HG03439 (cell line): ENCODE results near the gene GOLGA8O.
"Not testable (repeated sequence)": the region's sequence is repeated elsewhere in the genome, so short reads cannot be mapped to it uniquely, and the experiment has no call there.

ENCODE experiments used
- ATAC-seq: cut with Tn5 transposase; IDR thresholded peaks from one replicate; pipeline ENCODE4 v1.9.1; 2021; ENCODE audit warnings: mild to moderate bottlenecking, moderate library complexity; ENCODE audit not compliant: unreplicated experiment

The GOLGA8O gene, protein sequence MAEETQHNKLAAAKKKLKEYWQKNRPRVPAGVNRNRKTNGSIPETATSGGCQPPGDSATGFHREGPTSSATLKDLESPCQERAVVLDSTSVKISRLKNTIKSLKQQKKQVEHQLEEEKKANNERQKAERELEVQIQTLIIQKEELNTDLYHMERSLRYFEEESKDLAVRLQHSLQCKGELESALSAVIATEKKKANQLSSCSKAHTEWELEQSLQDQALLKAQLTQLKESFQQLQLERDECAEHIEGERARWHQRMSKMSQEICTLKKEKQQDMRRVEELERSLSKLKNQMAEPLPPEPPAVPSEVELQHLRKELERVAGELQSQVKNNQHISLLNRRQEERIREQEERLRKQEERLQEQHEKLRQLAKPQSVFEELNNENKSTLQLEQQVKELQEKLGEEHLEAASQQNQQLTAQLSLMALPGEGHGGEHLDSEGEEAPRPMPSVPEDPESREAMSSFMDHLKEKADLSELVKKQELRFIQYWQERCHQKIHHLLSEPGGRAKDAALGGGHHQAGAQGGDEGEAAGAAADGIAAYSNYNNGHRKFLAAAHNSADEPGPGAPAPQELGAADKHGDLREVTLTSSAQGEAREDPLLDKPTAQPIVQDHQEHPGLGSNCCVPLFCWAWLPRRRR

DNA sequence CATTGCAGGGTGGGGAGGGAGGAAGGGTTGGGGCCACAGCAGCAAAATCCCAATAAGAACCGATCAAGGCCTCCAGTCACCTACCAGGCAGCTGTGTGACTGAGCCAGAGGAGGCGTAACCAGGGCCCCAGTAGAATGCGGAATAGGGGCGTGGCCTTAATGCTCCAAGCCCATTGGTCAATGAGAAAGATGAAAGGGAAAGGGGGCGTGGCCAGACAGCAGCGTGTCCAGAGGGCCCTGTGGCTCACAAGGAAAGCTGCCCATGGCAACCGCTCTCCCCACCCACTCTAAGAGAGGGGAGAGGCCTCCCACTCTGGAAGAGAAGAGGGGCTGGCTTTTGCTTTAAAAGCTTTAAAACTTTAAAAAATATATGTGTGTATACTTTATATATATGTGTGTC lies at the start of gene GOLGA8O:
Gene GOLGA8O, minus strand, starts transcription at position 101 of the 400 bp plus-strand sequence. Its CDS starts 98 bp downstream, at position 3.
- not testable (repeated sequence) for ATAC-seq

DNA sequence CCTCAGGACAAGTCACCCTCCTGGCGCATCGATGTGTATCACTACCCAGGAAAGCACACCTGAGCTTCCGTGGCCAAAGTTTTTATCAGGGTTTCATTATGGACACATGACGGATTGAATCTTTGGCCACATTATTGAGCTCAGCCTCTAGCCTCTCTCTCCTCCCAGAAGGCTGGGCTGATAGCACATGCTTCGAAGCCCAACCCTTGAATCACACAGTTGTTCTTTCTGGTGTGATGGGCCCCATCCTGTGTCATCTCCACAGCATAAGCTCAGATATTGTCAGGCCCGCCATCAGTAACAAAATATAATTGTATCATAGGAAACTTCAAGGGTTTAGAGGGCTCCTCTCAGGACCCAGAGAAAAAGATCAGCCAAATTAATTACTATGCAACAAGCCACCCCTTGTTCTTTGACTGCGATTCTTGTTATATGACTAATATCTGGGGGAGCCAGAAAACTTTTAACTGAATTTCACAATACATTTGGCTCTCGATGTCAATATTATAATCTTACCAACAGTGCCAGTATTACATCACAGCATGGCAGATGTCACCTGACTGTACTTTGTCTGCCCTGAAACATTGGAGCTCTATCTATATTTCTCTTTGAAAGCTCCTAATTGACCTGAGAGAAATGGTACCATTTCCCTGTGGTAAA lies 48.8 kb upstream of the GOLGA8O start:
- ATAC-seq, result not testable (repeated sequence)

DNA sequence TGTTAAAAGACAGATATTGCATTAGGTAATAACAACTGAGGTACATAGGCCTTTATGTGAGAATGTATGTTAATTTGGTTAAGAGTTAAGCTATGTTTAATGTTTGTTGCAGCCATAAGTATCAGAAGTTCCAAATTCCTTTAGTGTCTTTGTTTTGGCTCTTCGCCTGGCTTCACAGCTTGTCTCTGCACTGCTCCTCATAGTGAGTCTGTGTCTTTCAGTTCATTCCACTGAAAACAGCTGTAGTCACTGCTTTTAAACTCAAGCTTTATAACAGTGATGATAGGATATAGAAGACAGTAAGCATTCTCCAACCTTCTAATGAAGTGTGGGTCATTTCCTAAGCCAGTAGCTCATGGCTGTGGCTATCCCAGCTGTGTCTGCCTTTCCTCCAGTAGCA lies 47.5 kb upstream of the GOLGA8O start:
- not testable (repeated sequence) for ATAC-seq

DNA sequence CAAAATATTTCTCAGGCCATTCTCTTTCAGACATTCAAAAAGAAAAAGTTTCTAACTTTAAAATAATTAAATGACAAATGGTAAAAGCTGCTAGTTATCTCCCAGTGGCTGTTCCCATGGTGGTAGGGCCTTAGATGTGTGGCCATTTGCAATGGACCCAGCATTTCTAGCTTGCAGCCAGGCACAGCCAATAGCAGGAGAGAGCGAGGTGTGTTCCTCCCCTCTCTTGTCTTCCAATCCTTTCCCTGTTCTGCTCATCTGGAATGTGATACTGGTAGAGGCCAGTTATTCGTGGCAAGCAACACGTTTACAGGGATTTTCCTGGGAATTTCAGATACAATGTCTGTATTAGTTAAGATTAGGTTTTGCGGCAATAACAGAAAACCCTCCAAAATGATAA lies 37.3 kb upstream of the GOLGA8O start:
- ATAC-seq, result not testable (repeated sequence)

DNA sequence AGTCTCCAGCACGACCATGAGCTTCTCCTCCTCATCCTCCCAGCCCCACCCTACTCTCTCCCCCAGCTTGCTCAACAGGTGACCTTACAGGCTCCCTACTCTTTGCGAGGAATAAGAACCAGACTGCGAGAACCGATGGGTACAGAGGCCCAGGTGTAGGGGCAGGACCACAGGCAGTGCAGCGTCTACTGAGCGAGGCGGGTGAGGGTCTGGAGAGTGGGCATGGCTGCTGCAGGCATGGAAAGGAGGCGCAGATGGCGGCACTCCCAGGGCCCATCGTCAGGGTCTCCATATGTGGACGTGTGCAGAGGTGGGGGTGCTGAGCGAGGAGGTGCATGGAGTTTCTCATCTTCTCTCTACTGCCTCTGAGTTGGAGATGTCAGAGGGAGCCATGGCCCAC lies 31.0 kb upstream of the GOLGA8O start:
- ATAC-seq, result not testable (repeated sequence)

DNA sequence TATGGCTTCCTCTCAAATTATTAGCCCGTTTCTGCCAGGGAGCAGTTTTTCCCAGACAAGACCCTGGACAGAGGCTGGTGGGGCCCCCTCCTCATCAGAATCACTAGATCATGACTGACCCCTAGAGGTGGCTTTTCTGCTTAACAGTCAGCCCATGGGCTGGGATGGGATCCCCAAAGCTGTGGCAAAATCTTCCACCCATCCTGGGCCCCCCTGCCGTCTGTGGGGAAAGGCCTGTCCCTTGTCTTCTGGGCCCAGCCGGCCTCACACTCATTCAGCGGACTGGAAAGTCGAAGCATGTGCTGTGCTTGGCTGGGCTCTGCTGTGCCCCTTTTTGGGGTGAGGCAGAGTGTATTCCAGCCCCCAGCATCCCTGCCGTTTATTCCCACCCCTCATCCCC lies 27.9 kb upstream of the GOLGA8O start:
- ATAC-seq, result not testable (repeated sequence)

DNA sequence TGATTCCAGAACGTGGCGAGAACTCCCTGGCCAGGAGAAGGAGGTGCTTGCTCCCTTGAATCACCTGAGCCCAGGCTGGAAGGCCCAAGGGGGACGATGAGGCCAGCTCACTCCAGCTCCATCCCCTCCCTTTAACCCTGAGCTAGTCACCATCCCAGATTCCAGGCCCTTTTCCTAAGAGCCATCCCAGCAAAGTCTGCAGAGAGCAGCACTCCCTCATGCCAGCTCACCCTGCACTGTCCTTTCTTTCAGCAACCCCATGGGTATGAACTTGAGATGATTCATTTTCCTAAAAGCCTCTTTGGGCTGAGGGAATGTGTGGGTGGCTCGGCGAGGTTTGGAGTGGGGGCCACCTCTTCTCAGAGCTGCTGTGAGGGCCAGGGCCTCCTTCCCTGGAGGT lies 26.2 kb upstream of the GOLGA8O start:
- not testable (repeated sequence) for ATAC-seq

DNA sequence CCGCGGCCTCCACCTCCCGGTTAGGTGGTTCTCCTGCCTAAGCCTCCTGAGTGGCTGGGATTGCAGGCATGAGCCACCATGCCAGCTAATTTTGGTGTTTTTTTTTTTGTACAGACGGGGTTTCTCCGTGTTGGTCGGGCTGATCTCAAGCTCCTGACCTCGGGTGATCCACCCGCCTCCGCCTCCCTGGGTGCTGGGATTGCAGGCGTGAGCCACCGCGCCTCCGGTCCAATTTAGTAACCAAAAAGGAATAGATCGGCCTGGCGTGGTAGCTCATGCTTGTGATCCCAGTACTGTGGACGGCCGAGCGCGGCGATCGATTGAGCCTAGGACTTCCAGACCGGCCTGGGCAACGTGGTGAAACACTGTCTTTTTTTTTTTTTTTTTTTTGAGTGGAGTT lies 12.6 kb upstream of the GOLGA8O start:
- ATAC-seq, result not testable (repeated sequence)

DNA sequence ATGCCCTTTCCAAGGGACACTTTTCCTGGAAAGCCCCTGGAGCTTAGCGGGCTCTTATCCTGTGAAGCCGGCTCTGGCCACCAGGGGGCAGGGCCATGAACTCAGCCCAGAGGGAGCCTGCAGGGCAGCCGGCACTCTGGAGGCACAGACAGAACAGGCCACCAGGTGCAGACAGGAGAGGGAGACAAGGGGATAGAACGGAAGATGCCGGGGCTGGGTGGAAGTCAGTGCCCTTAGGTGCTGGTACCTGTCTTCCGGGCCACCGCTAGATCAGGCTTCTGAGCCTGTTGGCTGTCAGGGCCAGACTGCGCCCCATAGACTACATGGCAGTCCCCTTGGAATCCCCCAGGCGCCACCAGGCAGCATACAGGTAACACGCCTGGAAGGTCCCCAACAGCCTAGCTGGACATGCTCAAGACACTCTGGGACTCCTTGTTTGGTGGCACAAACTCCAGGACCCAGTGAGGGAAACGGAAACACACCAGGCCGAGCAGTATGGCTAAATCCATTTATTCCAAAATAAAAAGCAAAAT lies 14.9 kb downstream of the GOLGA8O start:
- ATAC-seq, result not testable (repeated sequence)

DNA sequence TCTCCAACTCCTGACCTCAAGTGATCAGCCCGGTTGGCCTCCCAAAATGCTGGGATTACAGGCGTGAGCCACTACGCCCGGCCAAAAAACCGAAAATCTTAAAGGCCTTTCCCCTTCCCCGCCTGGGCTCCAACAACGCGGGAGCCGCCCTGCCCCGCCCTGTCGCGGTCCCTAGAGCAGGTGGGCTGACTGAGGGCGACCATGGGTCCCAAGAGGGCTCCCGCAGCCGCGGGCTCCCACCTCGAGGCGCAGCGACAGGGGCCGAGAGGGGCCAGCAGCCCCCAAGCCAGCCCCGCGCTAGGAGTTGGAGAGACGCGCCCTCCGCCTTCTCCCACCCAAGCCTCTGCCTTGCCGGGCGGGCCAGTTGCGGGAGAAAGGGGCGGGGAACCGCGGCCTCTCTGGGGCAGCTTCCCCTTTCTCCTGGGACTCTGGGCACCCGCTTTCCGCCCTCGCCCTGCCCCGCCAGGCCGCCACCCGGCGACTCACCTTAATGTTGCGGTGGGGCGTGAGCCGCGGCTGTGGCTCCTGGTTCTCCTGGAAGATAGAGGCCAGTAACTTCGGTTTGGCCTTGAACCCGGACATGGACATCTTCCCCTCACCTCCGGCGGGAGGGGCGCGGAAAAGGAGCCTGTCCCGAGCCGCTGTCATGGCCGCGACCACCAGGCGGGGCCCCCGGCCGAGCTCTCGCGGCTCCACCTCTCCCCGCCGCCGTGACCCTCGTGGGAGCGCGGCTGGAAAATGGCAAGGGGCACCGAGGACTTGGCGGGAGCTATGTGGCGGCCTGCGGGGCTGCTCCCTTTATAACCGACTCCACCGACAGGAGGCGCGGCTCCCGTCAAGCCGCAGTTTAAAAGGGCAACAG lies 21.1 kb downstream of the GOLGA8O start:
- ATAC-seq, result not testable (repeated sequence)

DNA sequence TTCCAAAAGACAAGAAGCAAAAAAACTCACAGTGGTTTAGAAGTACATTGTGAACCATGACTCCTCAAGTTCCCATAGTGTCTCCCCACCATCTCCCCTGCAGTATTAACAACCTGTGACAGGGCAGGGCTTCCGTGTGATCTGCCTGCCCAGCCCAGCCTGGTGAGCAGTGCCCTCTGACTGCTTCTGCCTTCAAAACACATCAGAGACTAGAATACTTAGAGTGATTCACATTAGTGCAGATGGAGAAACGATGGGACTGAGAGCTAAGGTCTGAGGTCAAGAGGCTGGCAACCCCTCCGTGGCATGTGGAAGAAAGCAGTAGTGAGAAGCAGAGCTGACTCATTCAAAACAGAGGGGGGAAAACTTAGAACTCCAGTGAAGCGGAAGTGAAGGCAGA lies 27.8 kb downstream of the GOLGA8O start:
- ATAC-seq, result not testable (repeated sequence)

DNA sequence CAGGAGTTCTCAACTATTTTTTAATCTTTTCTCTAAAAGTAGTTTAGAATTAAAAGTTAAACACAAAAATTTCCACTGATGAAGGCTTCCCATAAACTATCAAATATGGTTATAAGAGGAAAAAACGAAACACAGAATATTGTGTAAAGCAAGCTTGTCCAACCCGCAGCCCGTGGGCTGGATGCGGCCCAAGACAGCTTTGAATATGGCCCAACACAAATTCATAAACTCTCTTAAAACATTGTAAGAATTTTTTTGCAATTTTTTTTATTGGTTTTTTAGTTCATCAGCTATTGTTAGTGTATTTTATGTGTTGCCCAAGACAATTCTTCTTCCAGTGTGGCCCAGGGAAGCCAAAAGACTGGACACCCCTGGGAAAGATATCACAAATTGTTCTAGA lies 28.9 kb downstream of the GOLGA8O start:
- not testable (repeated sequence) for ATAC-seq

DNA sequence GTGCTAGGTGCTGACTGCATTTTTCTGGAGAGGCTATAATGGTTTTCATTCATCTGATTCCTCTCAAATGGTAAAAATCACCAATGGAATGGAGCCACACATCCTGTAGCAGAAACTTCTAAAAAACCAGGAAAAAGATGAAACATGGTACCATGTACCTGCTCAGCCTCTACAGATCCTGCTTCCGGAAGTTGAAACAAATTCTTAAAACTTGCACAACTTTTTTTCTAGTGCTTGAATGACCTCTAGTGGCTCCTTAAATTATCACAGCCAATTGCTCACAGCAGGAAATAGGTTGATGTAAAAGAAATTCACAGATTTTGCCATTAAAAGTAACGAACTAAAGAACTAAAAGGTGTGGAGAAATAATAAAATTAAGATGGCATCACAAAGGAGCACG lies 47.5 kb downstream of the GOLGA8O start:
- ATAC-seq, result not testable (repeated sequence)

DNA sequence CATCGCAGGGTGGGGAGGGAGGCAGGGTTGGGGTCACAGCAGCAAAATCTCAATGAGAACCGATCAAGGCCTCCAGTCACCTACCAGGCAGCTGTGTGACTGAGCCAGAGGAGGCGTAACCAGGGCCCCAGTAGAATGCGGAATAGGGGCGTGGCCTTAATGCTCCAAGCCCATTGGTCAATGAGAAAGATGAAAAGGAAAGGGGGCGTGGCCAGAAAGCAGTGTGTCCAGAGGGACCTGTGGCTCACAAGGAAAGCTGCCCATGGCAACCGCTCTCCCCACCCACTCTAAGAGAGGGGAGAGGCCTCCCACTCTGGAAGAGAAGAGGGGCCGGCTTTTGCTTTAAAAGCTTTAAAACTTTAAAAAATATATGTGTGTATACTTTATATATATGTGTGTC lies 52.2 kb downstream of the GOLGA8O start, which contains the start of gene GOLGA8K:
Gene GOLGA8K, minus strand, starts transcription at position 101 of the 400 bp plus-strand sequence. Its CDS starts 98 bp downstream, at position 3.
- ATAC-seq, result not testable (repeated sequence)

DNA sequence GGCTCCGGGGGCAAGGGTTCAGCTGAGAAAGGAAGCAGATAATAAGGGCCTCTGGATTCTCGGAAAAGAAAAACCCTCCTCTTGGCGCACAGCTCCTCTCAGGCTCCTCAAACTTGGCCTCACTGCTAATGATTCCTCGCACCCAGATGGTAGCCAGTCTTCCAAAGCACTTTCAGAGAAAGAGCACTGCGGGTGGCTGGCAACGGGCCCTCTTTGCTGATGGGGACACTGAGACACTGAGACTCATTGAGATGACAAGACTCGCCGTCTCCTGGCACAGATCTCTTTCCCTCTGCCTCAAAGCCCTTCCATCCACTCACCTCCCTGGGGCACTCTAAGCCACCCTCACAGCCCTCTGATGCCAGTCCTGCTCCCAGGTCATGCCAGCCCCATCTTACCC lies 58.9 kb downstream of the GOLGA8O start:
- not testable (repeated sequence) for ATAC-seq
